ENCODE results near the gene CTDSP1.

Gene CTDSP1

GRCh38 chr2:218399391-218400166, at the start of gene CTDSP1:
Gene CTDSP1, plus strand, starts transcription at chr2:218399868. Its CDS starts 223 bp downstream, at chr2:218400091.
- peak; percentile 92 for DNase-seq (ENCODE audit: low read depth)
- H3K4me3 ChIP-seq (ENCODE audit: low read depth, low read length): peak within 1 kb of the TSS; percentile 86

- DNase-seq (ENCODE audit: low read depth): no peak
- H3K4me3 ChIP-seq (ENCODE audit: low read depth, low read length): no peak overlapping the region
Observed at GRCh38 chr2:218354045-218354444, 45.6 kb upstream of the CTDSP1 start.

GRCh38 chr2:218354850-218355443, 44.7 kb upstream of the CTDSP1 start:
- H3K4me3 ChIP-seq (ENCODE audit: low read depth, low read length): no peak overlapping the region
- no peak for DNase-seq (ENCODE audit: low read depth)

- H3K4me3 ChIP-seq (ENCODE audit: low read depth, low read length): no peak overlapping the region
- no peak for DNase-seq (ENCODE audit: low read depth)
Observed at GRCh38 chr2:218357236-218358177, 42.2 kb upstream of the CTDSP1 start.

- no peak overlapping the region for H3K4me3 ChIP-seq (ENCODE audit: low read depth, low read length)
- DNase-seq (ENCODE audit: low read depth): no peak
Observed at GRCh38 chr2:218360453-218360852, 39.2 kb upstream of the CTDSP1 start.

GRCh38 chr2:218362606-218363005, 37.1 kb upstream of the CTDSP1 start:
- DNase-seq (ENCODE audit: low read depth): no peak
- no peak overlapping the region for H3K4me3 ChIP-seq (ENCODE audit: low read depth, low read length)

- H3K4me3 ChIP-seq (ENCODE audit: low read depth, low read length): no peak overlapping the region
- no peak for DNase-seq (ENCODE audit: low read depth)
Observed at GRCh38 chr2:218363736-218364135, 35.9 kb upstream of the CTDSP1 start.

GRCh38 chr2:218364196-218364595, 35.5 kb upstream of the CTDSP1 start:
- no peak for DNase-seq (ENCODE audit: low read depth)
- H3K4me3 ChIP-seq (ENCODE audit: low read depth, low read length): no peak overlapping the region

- H3K4me3 ChIP-seq (ENCODE audit: low read depth, low read length): peak overlapping the region; percentile 48
- DNase-seq (ENCODE audit: low read depth): no peak
Observed at GRCh38 chr2:218366621-218367414, 32.9 kb upstream of the CTDSP1 start.

- H3K4me3 ChIP-seq (ENCODE audit: low read depth, low read length): peak overlapping the region; percentile 48
Observed at GRCh38 chr2:218367415-218368149, 32.1 kb upstream of the CTDSP1 start.

GRCh38 chr2:218368150-218368528, 31.5 kb upstream of the CTDSP1 start:
- no peak for DNase-seq (ENCODE audit: low read depth)
- H3K4me3 ChIP-seq (ENCODE audit: low read depth, low read length): peak overlapping the region; percentile 48

More at GRCh38 chr2:218367415-218368149, 32.1 kb upstream of the CTDSP1 start:
- no peak for DNase-seq (ENCODE audit: low read depth)

- DNase-seq (ENCODE audit: low read depth): no peak
- no peak overlapping the region for H3K4me3 ChIP-seq (ENCODE audit: low read depth, low read length)
Observed at GRCh38 chr2:218368621-218369153, 31.0 kb upstream of the CTDSP1 start.

- H3K4me3 ChIP-seq (ENCODE audit: low read depth, low read length): no peak overlapping the region
- DNase-seq (ENCODE audit: low read depth): no peak
Observed at GRCh38 chr2:218369330-218369729, 30.3 kb upstream of the CTDSP1 start.

- DNase-seq (ENCODE audit: low read depth): peak; percentile 49
- H3K4me3 ChIP-seq (ENCODE audit: low read depth, low read length): no peak overlapping the region
Observed at GRCh38 chr2:218370410-218371063, 29.1 kb upstream of the CTDSP1 start.

GRCh38 chr2:218371983-218372350, 27.7 kb upstream of the CTDSP1 start:
- no peak overlapping the region for H3K4me3 ChIP-seq (ENCODE audit: low read depth, low read length)
- no peak for DNase-seq (ENCODE audit: low read depth)

- DNase-seq (ENCODE audit: low read depth): no peak
- H3K4me3 ChIP-seq (ENCODE audit: low read depth, low read length): no peak overlapping the region
Observed at GRCh38 chr2:218374795-218375194, 24.9 kb upstream of the CTDSP1 start.

GRCh38 chr2:218375212-218375611, 24.5 kb upstream of the CTDSP1 start:
- H3K4me3 ChIP-seq (ENCODE audit: low read depth, low read length): no peak overlapping the region
- no peak for DNase-seq (ENCODE audit: low read depth)

- H3K4me3 ChIP-seq (ENCODE audit: low read depth, low read length): no peak overlapping the region
- DNase-seq (ENCODE audit: low read depth): no peak
Observed at GRCh38 chr2:218378053-218378452, 21.6 kb upstream of the CTDSP1 start.
